GM10266 (cell line): ENCODE results near the gene GINS2.

ENCODE experiments used
- DNase-seq: peaks from one replicate; pipeline ENCODE4 v3.0.0; 2012; ENCODE audit errors: extremely low spot score
- CTCF ChIP-seq: IDR thresholded peaks from 2 replicates; pipeline ENCODE4 v1.5.1; 2012; ENCODE audit warnings: mild to moderate bottlenecking, low read depth; ENCODE audit not compliant: control insufficient read depth, insufficient read depth; ENCODE audit errors: missing control alignments

The GINS2 gene

GRCh38 chr16:85667841-85668413 is 20.8 kb downstream of the GINS2 start:
- DNase-seq, result no peak
- no peak for TF ChIP-seq CTCF

GRCh38 chr16:85667261-85667660 is 21.5 kb downstream of the GINS2 start:
- no peak for DNase-seq
- TF ChIP-seq CTCF, result no peak

- TF ChIP-seq CTCF, result no peak
These were observed 22.8 kb downstream of the GINS2 start for GRCh38 chr16:85665929-85666328.

GRCh38 chr16:85665373-85665740 is 23.4 kb downstream of the GINS2 start:
- no peak for TF ChIP-seq CTCF
- no peak for DNase-seq

More at GRCh38 chr16:85665929-85666328, 22.8 kb downstream of the GINS2 start:
- no peak for DNase-seq

GRCh38 chr16:85664580-85665372 is 24.0 kb downstream of the GINS2 start:
- TF ChIP-seq CTCF, result no peak
- DNase-seq, result no peak

- no peak for DNase-seq
- TF ChIP-seq CTCF, result no peak
These were observed 24.8 kb downstream of the GINS2 start for GRCh38 chr16:85663891-85664321.
